Glutamatergic neuron (in vitro differentiated cells): ENCODE measurements around the gene ENO4. TPM values are rescaled to one million over a fixed set of nuclear protein-coding genes. Genes with fewer than 3 reads are reported as not detected.
A peak's percentile ranks its signal among the peaks of the same experiment; 100 is the strongest.

ENCODE experiments used
- DNase-seq: peaks from one replicate; pipeline ENCODE4 v3.0.0; 2022
- H3K27ac Mint-ChIP-seq: one replicate; pipeline ENCODE4 v1.8.0; 2020; ENCODE audit warnings: mild to moderate bottlenecking, mixed read lengths, inconsistent platforms; ENCODE audit not compliant: unreplicated experiment
- H3K27me3 Mint-ChIP-seq: one replicate; pipeline ENCODE4 v1.8.0; 2020; ENCODE audit warnings: mild to moderate bottlenecking, moderate library complexity, mixed read lengths, inconsistent platforms; ENCODE audit not compliant: unreplicated experiment
- H3K36me3 Mint-ChIP-seq: one replicate; pipeline ENCODE4 v1.8.0; 2020; ENCODE audit warnings: mild to moderate bottlenecking, mixed read lengths, inconsistent platforms; ENCODE audit not compliant: unreplicated experiment
- H3K4me1 Mint-ChIP-seq: one replicate; pipeline ENCODE4 v1.8.0; 2020; ENCODE audit warnings: mild to moderate bottlenecking, low read depth, mixed read lengths, inconsistent platforms; ENCODE audit not compliant: unreplicated experiment
- H3K4me3 Mint-ChIP-seq: one replicate; pipeline ENCODE4 v1.8.0; 2020; ENCODE audit warnings: mild to moderate bottlenecking, mixed read lengths, inconsistent platforms; ENCODE audit not compliant: unreplicated experiment
- H3K9me3 Mint-ChIP-seq: one replicate; pipeline ENCODE4 v1.8.0; 2020; ENCODE audit warnings: mild to moderate bottlenecking, moderate library complexity, mixed read lengths, inconsistent platforms; ENCODE audit not compliant: unreplicated experiment
- long read RNA-seq: library from polyadenylated mRNA; unstranded; transcript quantifications from one replicate; pipeline ENCODE4 v2.0.0, GENCODE V29; 2020; ENCODE audit not compliant: unreplicated experiment
- total RNA-seq: library from RNA; stranded (reverse); fragmentation: NEBNext Ultra II Directional; extraction: Animal tissue kit (Norgen Biotek cat#: 25700); gene quantifications from one replicate; pipeline ENCODE4 v1.2.1, GENCODE V29; 2021; ENCODE audit not compliant: unreplicated experiment
- TF ChIP-seq, protein P1 (sequence below): fragments of 200-600 bp; sonication (generic); IDR thresholded peaks from one replicate; pipeline ENCODE4 v1.5.0; 2021; ENCODE audit not compliant: partially characterized antibody, unreplicated experiment

ENO4 gene, protein sequence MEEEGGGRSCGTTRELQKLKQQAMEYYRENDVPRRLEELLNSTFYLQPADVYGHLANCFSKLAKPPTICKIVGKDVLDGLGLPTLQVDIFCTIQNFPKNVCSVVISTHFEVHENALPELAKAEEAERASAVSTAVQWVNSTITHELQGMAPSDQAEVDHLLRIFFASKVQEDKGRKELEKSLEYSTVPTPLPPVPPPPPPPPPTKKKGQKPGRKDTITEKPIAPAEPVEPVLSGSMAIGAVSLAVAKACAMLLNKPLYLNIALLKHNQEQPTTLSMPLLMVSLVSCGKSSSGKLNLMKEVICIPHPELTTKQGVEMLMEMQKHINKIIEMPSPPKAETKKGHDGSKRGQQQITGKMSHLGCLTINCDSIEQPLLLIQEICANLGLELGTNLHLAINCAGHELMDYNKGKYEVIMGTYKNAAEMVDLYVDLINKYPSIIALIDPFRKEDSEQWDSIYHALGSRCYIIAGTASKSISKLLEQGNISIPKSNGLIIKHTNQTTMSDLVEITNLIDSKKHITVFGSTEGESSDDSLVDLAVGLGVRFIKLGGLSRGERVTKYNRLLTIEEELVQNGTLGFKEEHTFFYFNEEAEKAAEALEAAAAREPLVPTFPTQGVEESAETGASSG
- total RNA-seq = 1.3 TPM
- long read RNA-seq, partial matches to known transcripts = 0 of 1 reads
- long read RNA-seq, other reads (novel, unspliced or antisense) = 1 of 1 reads

DNA sequence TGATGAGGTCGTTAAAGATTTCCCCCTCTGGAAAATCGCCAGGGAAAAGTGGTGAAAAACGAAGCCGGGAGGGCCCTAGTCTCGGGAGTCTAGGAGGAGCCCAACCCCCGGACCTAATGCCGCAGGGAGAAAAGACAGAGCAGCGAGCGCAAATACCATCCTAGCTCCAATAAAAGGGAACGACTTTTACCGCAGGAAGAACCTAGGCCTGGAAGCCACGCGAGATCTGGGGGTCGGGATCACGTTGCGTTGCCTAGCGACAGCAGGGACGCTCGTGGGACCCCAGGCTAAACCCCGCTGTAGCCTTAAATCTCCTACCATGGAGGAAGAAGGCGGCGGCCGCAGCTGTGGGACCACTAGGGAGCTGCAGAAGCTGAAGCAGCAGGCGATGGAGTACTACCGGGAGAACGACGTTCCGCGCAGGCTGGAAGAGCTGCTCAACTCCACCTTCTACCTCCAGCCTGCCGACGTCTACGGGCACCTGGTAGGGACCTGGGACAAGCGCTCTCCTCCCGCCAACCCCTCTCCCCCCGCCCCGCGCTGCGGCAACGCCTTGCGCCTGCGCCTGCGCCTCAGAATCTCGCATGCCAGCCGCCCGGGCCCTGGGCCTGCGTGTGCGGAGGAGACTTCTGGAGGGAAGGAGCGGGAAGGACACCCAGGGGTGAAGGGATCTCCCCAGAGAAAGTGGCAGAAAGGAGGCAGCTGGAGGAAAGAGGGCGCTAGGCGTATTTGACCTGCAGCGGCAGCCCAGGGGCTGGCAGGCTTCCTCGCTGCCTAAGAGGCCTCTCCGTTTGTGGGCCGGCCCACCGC is at the start of gene ENO4:
ENO4 (plus strand) TSS at position 252 of the 810 bp plus-strand sequence; CDS start at position 320, 68 bp downstream.
- Mint-ChIP-seq H3K27me3 (peaks cover 1% of the 10 kb centered on the region), H3K4me1 (peaks cover 8% of the 10 kb centered on the region), H3K9me3 (peaks cover 6% of the 10 kb centered on the region), H3K36me3 (no peaks in the 10 kb centered on the region), H3K4me3 (peak within 1 kb of the TSS; percentile 90), H3K27ac (peak within 1 kb of the TSS; percentile 80)
- TF ChIP-seq, protein P1, sequence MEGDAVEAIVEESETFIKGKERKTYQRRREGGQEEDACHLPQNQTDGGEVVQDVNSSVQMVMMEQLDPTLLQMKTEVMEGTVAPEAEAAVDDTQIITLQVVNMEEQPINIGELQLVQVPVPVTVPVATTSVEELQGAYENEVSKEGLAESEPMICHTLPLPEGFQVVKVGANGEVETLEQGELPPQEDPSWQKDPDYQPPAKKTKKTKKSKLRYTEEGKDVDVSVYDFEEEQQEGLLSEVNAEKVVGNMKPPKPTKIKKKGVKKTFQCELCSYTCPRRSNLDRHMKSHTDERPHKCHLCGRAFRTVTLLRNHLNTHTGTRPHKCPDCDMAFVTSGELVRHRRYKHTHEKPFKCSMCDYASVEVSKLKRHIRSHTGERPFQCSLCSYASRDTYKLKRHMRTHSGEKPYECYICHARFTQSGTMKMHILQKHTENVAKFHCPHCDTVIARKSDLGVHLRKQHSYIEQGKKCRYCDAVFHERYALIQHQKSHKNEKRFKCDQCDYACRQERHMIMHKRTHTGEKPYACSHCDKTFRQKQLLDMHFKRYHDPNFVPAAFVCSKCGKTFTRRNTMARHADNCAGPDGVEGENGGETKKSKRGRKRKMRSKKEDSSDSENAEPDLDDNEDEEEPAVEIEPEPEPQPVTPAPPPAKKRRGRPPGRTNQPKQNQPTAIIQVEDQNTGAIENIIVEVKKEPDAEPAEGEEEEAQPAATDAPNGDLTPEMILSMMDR = no peak
- DNase-seq = peak; percentile 92

DNA sequence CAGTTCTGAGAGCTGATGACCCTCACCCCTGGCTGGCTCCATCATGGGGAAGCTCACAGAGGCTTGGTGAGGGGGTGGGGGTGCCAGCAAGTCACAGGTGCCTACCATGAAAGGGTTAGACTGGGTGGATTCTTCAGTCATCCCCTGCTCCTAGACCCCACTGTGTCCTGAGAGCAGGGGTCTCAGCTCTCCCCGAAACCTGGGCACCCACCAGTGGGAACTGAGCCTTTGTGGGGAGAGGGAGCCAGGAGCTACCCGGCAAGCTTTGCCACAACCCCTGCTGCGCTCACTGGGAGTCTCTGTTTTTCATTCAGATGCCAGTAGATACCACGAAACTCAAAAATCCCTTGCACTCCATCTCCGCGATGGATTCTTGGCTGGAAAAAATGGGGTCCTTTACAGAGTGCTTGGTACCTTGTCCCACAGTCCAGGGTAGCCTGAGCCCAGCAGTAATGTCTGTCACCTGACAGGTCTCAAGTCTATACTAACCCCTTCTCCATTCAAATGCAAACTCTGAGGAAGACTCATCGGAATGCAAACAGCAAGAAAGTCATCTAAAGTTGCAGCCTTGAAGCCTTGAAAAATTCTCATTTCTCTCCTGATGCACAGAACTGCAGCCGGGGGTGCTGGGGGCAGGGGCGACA is 48.9 kb upstream of the ENO4 start:
- H3K4me1 Mint-ChIP-seq = peaks cover 17% of the 10 kb centered on the region
- H3K9me3 Mint-ChIP-seq = peaks cover 9% of the 10 kb centered on the region
- no peak for DNase-seq
- no peak overlapping the region for H3K4me3 Mint-ChIP-seq
- no peak overlapping the region for H3K27ac Mint-ChIP-seq
- peaks cover 4% of the 10 kb centered on the region for H3K27me3 Mint-ChIP-seq
- TF ChIP-seq, protein P1 = no peak
- H3K36me3 Mint-ChIP-seq = no peaks in the 10 kb centered on the region

DNA sequence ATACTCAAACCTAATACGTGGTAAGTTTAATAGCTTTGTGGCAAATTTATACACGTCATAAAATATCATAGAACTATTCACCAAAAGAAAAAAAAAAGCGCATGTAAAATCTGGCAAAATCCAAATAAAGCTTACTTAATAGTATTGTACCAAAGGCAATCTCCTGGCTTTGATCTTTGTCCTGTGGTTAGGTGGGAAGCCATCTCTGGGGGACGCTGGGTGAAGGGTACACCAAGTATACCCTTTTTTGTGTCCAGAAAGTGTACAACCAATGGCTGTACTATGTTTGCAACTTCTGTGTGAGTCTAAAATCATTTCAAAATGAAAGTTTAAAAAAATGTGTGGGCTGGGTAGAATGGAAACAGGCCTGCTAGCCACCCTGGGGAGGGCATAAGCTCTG is 47.6 kb upstream of the ENO4 start:
- no peak overlapping the region for H3K4me3 Mint-ChIP-seq
- H3K9me3 Mint-ChIP-seq = peaks cover 10% of the 10 kb centered on the region
- no peak for DNase-seq
- peaks cover 17% of the 10 kb centered on the region for H3K4me1 Mint-ChIP-seq
- no peak overlapping the region for H3K27ac Mint-ChIP-seq
- no peaks in the 10 kb centered on the region for H3K36me3 Mint-ChIP-seq
- TF ChIP-seq, protein P1 = no peak
- peaks cover 4% of the 10 kb centered on the region for H3K27me3 Mint-ChIP-seq

DNA sequence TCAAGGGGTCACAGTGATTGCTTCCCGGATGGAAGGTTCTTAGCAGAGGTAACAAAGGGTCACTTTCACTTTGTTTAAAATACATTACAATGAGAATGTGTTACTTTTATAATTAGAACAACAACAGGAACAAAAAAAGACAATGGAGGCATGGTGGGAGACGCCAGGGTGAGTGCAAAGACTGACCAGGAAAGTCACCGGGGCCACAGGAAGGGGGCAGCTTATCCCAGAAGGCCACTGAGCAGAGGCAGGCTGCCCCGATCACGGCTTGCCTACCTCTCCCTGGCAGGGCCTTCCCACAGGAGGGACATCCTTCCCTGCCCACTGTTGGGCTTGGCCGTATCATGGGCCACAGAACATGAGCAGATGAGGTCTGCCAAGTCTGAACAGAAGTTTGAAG is 46.8 kb upstream of the ENO4 start:
- TF ChIP-seq, protein P1 = no peak
- H3K4me3 Mint-ChIP-seq = no peak overlapping the region
- H3K4me1 Mint-ChIP-seq = peaks cover 14% of the 10 kb centered on the region
- DNase-seq = no peak
- peaks cover 11% of the 10 kb centered on the region for H3K9me3 Mint-ChIP-seq
- H3K27ac Mint-ChIP-seq = no peak overlapping the region
- no peaks in the 10 kb centered on the region for H3K36me3 Mint-ChIP-seq
- peaks cover 4% of the 10 kb centered on the region for H3K27me3 Mint-ChIP-seq
